GM19099 (cell line): ENCODE results near the gene ARID5A.

Experiments
- POLR2A ChIP-seq: IDR thresholded peaks from 3 replicates; pipeline ENCODE4 v1.6.1; 2011; ENCODE audit warnings: low read depth; ENCODE audit not compliant: insufficient read length; ENCODE audit errors: extremely low read depth

ARID5A gene, protein sequence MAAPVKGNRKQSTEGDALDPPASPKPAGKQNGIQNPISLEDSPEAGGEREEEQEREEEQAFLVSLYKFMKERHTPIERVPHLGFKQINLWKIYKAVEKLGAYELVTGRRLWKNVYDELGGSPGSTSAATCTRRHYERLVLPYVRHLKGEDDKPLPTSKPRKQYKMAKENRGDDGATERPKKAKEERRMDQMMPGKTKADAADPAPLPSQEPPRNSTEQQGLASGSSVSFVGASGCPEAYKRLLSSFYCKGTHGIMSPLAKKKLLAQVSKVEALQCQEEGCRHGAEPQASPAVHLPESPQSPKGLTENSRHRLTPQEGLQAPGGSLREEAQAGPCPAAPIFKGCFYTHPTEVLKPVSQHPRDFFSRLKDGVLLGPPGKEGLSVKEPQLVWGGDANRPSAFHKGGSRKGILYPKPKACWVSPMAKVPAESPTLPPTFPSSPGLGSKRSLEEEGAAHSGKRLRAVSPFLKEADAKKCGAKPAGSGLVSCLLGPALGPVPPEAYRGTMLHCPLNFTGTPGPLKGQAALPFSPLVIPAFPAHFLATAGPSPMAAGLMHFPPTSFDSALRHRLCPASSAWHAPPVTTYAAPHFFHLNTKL

DNA sequence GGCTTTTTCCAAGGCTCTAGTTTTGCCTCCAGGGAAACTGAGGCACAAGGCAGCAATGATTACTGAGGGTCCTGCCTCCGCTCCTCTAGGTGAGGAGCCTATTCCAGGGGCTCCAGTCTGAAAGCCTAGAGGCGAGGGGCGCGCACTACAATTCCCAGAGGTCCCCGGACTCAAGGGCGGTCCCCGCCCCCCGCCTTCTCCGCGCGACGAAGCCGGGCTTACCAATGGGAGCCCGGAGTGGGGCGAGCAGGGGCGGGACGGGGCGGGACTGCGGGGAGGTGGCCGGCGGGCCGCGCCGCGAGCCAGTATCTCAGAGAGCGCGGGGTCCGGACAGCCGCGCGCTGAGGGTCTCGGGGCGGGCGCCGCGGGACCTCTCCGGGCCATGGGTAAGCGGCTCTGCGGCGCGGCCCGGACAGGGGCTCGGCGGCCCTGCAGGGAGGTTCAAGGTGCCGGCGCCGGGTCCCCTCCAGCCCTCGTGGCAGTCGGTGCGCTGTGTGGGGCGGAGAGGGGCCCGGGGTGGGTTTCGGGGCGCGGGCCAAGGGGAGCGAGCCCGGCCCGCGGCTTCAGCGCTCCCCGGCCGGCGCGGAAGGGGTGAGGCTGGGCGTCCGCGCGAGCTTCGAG, at the start of gene ARID5A:
Gene ARID5A (plus strand): TSS at position 308 of the 621 bp plus-strand sequence. CDS start 75 bp downstream, at position 383.
- TF ChIP-seq POLR2A: peak; percentile 97

DNA sequence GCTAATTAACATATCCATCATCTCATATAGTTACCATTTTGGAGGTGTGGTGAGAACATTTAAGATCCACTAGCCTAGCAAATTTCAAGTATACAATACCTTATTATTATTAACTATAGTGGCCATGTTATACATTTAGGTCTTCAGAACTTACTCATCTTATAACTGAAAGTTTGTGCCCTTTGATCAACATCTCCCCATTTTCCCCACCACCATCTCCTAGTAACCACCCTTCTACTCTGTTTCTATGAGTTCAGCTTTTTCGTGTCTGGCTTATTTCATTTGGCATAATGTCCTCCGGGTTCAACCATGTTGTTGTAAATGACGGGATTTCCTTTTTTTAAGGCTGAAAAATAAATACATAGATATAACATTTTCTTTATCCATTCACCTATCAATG, 47.3 kb upstream of the ARID5A start:
- no peak for TF ChIP-seq POLR2A

DNA sequence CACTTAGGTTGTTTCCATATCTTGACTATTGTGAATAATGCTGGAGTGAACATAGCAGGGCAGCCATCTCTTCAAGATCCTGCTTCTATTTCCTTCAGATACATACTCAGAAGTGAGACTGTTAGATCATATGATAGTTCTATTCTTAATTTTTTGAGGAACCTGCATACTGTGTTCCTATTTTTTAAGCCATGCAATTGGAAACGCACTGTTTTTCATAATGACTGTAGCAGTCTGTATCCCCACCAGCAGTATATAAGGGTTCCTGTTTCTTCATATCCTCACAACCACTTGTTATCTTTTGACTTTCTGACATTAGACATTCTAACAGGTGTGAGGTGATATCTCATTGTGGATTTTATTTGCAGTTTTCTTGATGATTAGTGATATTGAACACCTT, 46.9 kb upstream of the ARID5A start:
- no peak for TF ChIP-seq POLR2A

DNA sequence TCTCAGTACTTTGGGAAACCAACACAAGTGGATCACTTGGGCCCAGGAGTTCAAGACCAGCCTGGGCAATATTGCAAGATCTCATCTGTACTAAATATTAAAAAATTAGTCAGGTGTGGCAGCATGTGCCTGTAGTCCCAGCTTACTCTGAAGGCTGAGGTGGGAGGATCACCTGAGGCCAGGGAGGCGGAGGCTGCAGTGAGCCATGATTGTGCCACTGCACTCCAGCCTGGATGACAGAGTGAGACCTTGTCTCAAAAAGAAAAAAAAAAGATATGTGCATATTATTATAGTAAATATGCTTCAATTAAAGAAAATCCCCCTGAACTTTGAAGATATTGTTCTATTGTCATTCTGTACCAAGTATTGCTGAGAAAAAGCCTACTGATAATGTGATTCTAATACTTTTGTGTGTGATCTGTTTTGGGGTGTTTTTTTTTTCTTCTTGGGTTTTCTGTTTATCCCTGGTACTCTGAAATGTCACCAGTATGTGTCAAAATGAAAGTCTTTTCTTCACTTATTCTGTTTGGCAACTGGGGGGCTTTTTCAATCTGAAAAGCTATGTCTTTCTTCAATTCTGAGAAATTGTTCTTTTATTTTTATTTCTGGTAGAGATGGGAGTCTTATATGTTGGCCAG, 44.6 kb upstream of the ARID5A start:
- TF ChIP-seq POLR2A: no peak

DNA sequence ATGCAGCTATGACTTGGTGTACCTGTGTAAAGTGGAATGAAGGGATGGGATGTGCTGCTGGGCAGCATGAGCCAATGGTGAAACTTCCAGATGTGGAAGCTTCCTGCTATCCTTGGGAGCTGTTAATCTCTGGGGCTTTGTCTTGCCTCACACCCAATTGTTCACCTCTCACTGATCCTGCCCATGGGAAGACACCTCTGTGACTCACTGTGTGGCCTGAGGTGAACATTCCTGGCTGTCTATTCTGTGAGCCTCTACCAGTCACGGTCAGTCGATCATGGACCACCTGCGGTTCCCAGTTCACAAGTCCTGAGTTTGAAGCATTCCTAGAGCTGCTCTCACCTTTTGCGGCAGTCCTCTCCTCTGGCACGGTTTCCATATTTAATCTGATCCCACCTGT, 43.5 kb upstream of the ARID5A start:
- no peak for TF ChIP-seq POLR2A

DNA sequence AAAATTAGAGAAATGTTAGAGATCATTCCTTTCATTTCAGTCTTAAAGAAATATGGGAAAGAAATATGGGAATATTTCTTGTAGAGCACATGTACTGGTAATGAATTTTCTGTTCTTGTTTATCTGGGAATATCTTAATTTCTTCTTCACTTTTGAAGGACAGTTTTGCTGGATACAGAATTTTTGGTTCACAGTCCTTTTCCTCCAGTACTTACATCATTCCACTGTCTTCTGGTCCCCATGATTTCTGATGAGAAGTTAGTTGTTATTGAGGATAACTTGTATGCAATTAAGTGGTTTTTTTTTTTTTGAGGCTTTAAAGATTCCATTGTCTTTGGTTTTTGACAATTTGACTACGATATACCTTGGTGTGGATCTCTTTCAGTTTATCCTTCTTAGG, 42.4 kb upstream of the ARID5A start:
- TF ChIP-seq POLR2A: no peak

DNA sequence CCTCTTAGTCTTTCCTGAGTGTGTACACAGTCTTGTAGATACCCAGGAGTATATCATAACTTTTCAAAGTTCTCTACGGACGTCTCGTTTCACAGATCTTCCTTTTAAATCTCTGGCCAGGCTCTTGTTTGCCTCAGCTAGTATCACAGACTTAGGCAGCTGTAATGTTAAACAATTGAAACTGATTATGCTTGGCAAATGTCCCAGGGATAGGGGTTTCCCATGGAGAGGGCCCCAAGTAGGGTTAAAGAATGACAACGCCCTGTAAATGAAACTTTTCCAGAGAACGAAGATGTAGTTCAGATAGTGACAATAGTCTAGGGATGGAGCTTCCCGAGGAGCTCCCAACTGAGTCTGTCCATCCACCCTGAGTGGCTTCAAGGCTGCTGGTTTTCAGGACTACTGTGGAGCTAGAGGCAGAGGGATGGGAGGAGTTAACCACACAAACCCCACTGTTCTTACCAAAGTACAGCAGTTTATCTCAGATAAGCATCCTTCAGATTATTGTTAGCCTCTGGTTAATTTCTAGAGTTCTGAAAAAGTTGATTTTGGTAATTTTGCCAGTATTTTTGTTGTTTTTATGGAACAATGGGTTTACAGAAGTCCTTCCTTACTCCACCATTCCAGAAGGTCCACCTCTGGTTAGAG, 40.4 kb upstream of the ARID5A start:
- TF ChIP-seq POLR2A: no peak

DNA sequence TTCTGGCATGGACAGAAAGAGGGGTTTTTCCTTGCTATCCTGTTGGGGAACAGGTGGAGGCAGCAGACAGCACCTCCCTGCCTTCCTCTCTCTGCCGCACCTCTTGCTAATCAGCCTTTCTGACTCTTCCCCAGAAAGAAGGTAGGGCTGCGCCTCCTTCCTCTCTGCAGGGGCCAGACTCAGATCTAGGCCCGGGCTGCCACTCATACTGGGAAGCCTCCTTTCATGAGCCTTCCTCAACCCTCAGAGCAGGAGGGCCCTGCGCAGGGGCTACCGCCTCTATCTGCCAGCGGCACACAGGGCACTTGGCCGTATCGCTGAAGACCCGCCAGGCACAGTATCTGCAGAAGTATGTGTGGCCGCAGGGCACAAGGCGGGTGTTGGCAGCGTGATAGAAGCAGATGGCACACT, 38.5 kb upstream of the ARID5A start:
- no peak for TF ChIP-seq POLR2A

DNA sequence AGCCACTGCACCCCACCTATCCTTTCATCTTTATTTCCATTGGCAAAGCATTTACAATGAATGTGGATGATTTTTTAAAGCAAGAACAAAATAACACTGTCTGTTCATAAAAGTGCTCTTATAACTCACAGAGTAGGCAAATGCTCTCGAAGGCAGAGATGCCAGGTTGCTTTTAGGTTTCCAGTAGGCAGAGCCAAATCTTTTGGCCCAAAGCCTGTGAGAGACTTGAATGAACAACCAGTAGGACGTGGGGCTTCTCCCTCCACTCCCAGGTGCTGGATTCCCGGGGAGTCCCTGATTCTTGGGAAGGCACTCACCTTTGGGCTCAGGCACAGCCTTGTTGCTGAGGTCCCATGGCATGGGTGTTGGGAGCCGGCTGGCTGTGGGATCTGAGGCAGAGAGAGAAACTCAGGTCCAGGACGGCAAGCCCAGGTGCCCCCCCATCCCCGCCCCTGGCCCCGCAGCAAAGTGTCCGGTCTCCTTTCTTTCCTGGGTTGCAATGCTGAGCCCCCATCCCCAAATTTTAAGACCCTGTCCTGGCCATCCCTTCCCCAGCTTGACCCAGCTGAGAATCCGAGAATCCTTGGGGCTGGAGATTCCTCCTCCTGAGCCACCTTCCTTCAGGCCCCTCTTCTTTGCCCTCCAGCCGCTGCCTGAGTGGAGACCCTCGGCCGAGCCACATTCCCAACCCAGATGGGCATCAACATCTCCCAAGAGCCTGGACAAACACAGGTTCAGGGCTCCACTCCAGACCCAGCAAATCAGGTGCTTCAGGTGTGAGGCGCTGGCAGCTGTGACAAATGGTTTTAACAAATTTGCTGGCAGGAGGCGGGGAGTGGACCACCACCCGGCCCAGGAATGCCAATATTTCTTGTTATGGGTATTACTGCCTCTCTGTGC, 37.2 kb upstream of the ARID5A start:
- no peak for TF ChIP-seq POLR2A

DNA sequence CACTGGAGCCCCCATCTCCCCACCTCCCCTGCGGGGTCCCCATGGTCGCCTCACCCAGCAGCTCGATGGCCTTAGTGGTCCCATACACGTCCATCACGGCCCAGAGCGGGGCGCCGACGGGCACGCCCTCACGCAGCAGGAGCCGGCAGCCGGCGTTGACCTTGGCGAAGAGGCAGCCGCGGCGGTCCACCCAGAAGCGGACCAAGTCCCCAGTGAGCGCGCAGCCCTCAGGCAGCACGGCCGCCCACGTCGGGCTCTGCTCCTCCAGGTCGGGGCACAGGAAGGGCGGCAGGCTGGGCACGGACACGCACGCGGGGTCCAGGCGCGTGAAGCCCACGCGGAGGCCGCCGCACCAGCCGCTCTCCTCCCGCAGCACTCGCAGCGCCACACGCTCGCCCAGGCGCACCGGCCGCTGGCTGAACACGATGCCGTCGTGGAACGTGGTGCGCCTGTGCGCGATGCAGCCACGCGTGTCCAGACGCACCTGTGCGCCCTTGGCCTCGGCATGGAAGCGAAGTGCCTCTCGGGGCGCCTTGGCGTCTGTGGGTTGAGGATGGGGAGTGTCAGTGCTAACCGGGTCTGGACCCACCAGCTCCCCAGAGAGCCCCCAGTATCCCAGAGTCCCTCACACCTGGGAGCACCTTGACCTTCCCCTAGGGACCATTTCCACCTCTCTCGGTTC, 36.0 kb upstream of the ARID5A start:
- TF ChIP-seq POLR2A: no peak

DNA sequence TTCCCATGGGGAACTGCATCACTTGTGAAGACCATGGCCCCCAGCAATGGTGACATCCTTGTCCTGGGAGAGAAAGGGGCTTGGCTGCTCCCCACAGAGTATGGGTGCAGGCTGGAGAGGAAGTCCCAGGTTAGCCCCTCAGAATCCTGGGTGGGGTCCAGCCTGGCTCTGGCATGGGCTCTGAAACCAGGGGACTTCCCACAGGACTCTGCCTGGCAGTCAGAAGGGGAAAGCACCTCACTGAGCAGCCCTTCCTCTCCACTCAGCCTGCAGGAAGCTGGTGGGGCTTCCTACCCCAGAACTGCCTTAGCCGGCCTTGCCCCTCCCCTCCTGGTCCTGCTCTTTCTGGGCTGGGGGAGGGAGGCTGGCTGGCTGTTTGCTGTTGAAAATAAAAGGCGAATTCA, 35.1 kb upstream of the ARID5A start:
- TF ChIP-seq POLR2A: peak; percentile 20

DNA sequence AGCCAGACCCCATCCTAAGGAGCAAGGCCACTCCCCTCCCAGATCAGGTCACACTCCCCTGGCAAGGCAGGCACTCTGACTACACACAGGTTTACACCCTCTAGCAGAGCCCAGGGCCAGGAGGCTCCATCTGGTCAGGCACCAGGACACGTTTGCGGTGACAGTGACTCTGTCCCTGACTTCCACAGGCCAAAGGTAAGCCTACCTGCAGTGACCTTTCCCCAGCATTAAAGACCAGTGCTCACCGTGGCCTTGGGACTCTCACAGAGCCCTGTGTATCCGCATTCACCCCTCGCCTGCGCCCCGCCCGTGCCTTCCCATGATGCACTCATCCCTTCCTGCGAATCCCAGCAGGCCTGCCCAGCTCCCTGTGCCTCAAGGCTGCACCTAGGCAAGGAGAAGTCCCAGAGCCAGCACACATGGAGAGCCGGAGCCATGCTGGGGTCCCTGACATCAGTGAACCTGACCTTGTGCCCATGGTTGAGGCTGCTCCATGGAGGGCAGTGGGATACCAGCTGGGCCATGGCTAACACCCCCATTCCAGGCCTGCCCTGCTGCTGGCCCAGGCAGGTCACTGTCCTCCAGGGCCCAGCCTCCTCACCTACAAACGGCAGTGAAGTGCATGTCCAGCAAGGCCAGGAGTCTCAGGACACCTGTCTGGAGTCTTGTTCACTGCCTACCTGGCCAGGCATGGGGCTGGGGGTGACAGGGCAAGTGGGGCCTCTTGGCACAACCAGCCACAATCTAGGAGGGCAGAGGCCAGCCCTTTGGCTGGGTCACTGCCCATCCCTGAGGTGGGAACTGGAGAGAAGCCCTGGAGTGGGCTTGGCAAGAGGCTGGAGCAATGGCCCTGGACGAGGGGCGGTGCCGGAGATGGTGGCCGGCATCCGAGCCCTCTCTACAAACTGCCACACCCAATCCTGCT, 34.4 kb upstream of the ARID5A start:
- no peak for TF ChIP-seq POLR2A
